ENCODE data around the gene MICA. TPM values are rescaled to one million over a fixed set of nuclear protein-coding genes. Genes with fewer than 3 reads are reported as not detected.
"Not testable (repeated sequence)": the region's sequence is repeated elsewhere in the genome, so short reads cannot be mapped to it uniquely, and the experiment has no call there.

The MICA gene
- polyA plus RNA-seq, 1 of the 3 experiments (the other 2 are of a cell fraction), result 28.8 TPM

GRCh38 chr6:31414148-31414770 is 10.9 kb downstream of the MICA start:
- not testable (repeated sequence) for H3K4me1 ChIP-seq (ENCODE audit: control insufficient read depth in 1 of 2, insufficient read depth in 2 of 2, low read depth in 1 of 2, low read length in 1 of 2); H3K9me2 ChIP-seq; H3K4me2 ChIP-seq; H3K9ac ChIP-seq; H3K4me3 ChIP-seq (ENCODE audit: low read depth in 2 of 2, low read length in 1 of 2); H2AFZ ChIP-seq (ENCODE audit: low read depth); H3F3A ChIP-seq (replicated peaks; ENCODE audit: insufficient read depth); H3K27ac ChIP-seq (ENCODE audit: low read depth in 2 of 2, low read length in 1 of 2); H3K9me3 ChIP-seq; H3K27me3 ChIP-seq (ENCODE audit: insufficient read depth); DNase-seq
- Histone ChIP-seq H4K20me1 (ENCODE audit: insufficient read depth) (peaks cover 29% of the 10 kb centered on the region), H3K79me2 (ENCODE audit: insufficient read depth) (peaks cover 12% of the 10 kb centered on the region), H3K36me3 (replicated peaks in 1 of 2; ENCODE audit: control insufficient read depth in 1 of 2, insufficient read depth in 2 of 2, low read length in 1 of 2) (peaks cover 25 to 44% of the 10 kb centered on the region in 2 experiments)
- 100% methylated on average over 1 of the region's 7 CpGs for WGBS (ENCODE audit: low lambda C conversion rate)
- POLR2A ChIA-PET, result interaction anchor here (0.9 kb wide), 1 partner anchor 49 kb away, joined by 3 read pairs; no protein-coding TSS in a partner anchor
- CTCF ChIA-PET, result interaction anchor here (1.5 kb wide), 1 partner anchor 17 kb away, joined by 3 read pairs; no protein-coding TSS in a partner anchor

- Histone ChIP-seq H3K27ac (ENCODE audit: low read depth in 2 of 2, low read length in 1 of 2) (no peak overlapping the region), H3K9me2 (no peaks in the 10 kb centered on the region), H3F3A (replicated peaks; ENCODE audit: insufficient read depth) (peaks cover 3% of the 10 kb centered on the region), H3K4me2 (no peak overlapping the region), H3K4me1 (ENCODE audit: control insufficient read depth in 1 of 2, insufficient read depth in 2 of 2, low read depth in 1 of 2, low read length in 1 of 2) (no peaks in the 10 kb centered on the region), H4K20me1 (ENCODE audit: insufficient read depth) (peaks cover 23% of the 10 kb centered on the region), H3K79me2 (ENCODE audit: insufficient read depth) (peaks cover 6% of the 10 kb centered on the region), H3K9me3 (no peaks in the 10 kb centered on the region; the same call in 1 of the 2 replicates), H2AFZ (ENCODE audit: low read depth) (no peak overlapping the region), H3K36me3 (replicated peaks in 1 of 2; ENCODE audit: control insufficient read depth in 1 of 2, insufficient read depth in 2 of 2, low read length in 1 of 2) (peaks cover 25 to 44% of the 10 kb centered on the region in 2 experiments), H3K27me3 (ENCODE audit: insufficient read depth) (0 out of 2 replicates have a peak, but pooled peaks cover 5% of the 10 kb centered on the region), H3K4me3 (ENCODE audit: low read depth in 2 of 2, low read length in 1 of 2) (no peak overlapping the region), H3K9ac (no peak overlapping the region)
- TF ChIP-seq FOXJ3 (CRISPR knock-in tag; IDR thresholded peaks at IDR 0.05), result no peak
- TF ChIP-seq ZBTB33 (IDR thresholded peaks at IDR 0.05; ENCODE audit: borderline replicate concordance, low read depth), result no peak
- no peak for TF ChIP-seq RCOR1 (IDR thresholded peaks at IDR 0.05; ENCODE audit: low read length)
- no peak for TF ChIP-seq NRF1 (IDR thresholded peaks at IDR 0.05; ENCODE audit: low read depth, low read length)
- TF ChIP-seq RFX5 (IDR thresholded peaks at IDR 0.05; ENCODE audit: low read length), result no peak
- TF ChIP-seq FOSL2 (IDR thresholded peaks at IDR 0.05; ENCODE audit: borderline replicate concordance, low read depth), result no peak
- TF ChIP-seq EP300 (IDR thresholded peaks at IDR 0.05; ENCODE audit: borderline replicate concordance in 1 of 2, low read depth in 1 of 2, low read length in 1 of 2), result no peak
- no peak for TF ChIP-seq JUND (IDR thresholded peaks at IDR 0.05)
- TF ChIP-seq RAD21 (IDR thresholded peaks at IDR 0.05; ENCODE audit: low read length), result no peak
- TF ChIP-seq MXI1 (IDR thresholded peaks at IDR 0.05; ENCODE audit: low read depth, low read length), result no peak
- TF ChIP-seq GABPA (IDR thresholded peaks at IDR 0.05; ENCODE audit: low read depth), result no peak
- TF ChIP-seq SIN3A (IDR thresholded peaks at IDR 0.05; ENCODE audit: borderline replicate concordance, low read depth, low read length), result no peak
- no peak for TF ChIP-seq CTCF (IDR thresholded peaks at IDR 0.05)
- TF ChIP-seq GATA2 (CRISPR knock-in tag; IDR thresholded peaks at IDR 0.05), result no peak
- TF ChIP-seq EZH2phosphoT487 (IDR thresholded peaks at IDR 0.05; ENCODE audit: borderline replicate concordance, low read depth), result no peak
- no peak for TF ChIP-seq USF2 (IDR thresholded peaks at IDR 0.05; ENCODE audit: borderline replicate concordance, low read depth, low read length)
- TF ChIP-seq REST (IDR thresholded peaks at IDR 0.05; ENCODE audit: low read depth, low read length), result no peak
- TF ChIP-seq YY1 (IDR thresholded peaks at IDR 0.05; ENCODE audit: low read depth), result no peak
- TF ChIP-seq FOXM1 (IDR thresholded peaks at IDR 0.05; ENCODE audit: low read depth), result no peak
- ChIA-PET CTCF (interaction anchor here (1.5 kb wide), 1 partner anchor 17 kb away, joined by 3 read pairs; no protein-coding TSS in a partner anchor), POLR2A (no interaction called here)
- 52% methylated on average over 4 of the region's 6 CpGs for WGBS (ENCODE audit: low lambda C conversion rate)
- DNase-seq, result no peak
Observed at GRCh38 chr6:31414771-31415265, 11.4 kb downstream of the MICA start.
